NOMO-1 (cell line): ENCODE data around the gene CCNK.

Experiments used
- DNase-seq, 2 experiments: peaks; one replicate each; lab custom pipeline; 2025; ENCODE audit not compliant: unreplicated experiment in 2 of 2; lab: John Stamatoyannopoulos, UW

CCNK gene

GRCh38 chr14:99549684-99550083 lies 68.5 kb downstream of the CCNK start:
- DNase-seq: no peak

DNA sequence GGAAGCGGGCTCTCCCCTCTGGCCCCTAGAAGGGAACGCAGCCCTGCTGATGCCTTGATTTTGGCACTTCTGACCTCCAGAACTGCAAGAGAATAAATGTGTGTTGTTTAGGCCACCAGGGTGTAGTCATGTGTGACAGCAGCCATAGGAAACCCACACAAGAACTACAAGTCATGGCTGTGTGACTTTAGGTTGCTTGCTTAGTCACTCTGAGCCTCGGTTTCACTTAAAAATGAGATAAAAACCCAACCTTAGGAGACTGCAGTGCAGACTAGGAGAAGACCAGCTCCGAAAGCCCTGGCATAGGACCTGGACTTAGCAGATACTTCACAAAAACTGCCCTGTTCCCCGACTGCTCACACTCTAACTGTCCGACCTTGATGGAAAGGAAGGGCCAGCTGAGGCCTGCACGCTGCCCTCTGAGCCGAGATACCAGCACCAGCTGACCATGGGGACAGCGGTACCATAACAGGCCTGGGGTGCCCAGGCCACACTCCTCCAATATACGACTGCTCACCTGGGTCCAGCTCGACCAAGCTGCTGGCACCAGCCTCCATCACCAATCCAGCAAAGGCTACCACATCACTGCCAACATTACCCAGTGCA lies 69.3 kb downstream of the CCNK start:
- no peak for DNase-seq

GRCh38 chr14:99551034-99551922 lies 70.1 kb downstream of the CCNK start:
- no peak for DNase-seq

DNA sequence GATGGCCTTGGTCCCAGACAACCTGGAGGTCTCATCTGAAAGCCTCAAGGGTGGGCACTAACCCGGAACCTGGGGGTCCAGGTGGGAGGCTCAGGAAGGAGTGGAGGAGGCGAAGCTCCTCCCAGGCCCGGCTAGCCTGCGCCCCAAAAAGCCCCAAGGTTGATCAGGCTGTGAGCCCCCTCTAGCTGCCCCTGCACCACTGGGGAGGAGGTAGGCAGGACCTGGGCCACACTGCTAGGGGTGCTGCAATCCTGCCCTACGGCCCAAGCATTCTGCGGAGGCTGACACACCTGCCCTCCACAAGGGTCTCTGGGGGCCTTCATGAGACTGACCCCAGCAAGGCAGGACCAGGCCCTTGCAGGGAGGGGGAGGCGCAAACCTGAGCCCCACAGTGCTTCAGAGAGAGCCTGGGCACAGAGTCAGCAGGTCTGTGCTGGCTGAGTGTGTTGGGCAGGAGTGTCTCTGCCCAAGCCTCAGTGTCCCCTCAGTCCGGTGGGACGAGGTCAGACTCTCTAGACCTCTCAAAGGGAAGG lies 70.9 kb downstream of the CCNK start:
- DNase-seq: no peak

DNA sequence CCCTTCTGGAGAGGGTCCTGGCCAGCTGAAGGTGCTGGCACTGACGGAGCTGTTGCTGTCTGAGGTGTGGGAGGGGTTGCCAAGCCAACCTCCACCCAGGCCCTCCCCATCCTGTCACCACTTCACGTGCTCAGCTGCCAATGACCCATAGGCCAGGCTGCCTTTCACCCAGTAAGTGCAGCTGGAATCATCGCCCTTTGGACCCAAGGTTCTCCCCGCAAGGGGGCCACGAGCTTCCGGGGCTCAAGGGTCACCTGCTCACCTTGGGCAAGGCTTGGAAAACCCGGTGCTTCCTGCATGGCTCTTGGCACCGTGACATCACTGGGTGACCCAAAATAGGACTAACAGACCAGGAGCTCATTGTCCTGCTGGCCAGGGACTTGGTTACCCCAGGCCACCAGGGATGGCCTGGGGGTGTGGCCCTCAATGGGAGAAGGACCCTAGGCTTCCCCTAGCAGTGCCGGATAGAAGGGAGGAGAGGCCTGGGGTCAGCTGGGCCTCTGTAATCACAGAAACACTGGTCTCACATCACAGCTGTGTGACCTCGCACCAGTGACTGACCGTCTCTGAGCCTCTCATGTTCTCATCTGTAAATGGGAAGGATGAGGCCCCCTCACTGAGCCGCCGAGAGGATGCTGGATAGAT lies 71.5 kb downstream of the CCNK start:
- no peak for DNase-seq

DNA sequence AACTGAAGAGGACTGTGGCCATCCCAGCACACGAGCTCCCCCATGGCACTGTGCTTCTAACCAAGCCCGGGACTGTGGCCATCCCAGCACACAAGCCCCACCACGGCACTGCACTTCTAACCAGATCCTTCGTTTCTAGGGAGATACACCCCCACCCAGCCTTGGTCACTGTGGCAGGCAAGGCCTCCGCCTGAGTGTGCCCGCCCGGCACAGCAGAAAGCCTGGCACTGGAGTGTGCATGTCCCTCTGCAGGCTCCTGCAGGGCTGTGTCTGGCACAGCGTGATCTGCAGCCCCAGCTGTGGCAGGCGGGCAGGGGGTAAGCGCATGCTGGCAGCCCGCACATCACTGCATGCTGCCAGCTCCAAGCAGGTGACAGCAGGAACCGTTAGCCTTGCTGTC lies 73.0 kb downstream of the CCNK start:
- DNase-seq: no peak

DNA sequence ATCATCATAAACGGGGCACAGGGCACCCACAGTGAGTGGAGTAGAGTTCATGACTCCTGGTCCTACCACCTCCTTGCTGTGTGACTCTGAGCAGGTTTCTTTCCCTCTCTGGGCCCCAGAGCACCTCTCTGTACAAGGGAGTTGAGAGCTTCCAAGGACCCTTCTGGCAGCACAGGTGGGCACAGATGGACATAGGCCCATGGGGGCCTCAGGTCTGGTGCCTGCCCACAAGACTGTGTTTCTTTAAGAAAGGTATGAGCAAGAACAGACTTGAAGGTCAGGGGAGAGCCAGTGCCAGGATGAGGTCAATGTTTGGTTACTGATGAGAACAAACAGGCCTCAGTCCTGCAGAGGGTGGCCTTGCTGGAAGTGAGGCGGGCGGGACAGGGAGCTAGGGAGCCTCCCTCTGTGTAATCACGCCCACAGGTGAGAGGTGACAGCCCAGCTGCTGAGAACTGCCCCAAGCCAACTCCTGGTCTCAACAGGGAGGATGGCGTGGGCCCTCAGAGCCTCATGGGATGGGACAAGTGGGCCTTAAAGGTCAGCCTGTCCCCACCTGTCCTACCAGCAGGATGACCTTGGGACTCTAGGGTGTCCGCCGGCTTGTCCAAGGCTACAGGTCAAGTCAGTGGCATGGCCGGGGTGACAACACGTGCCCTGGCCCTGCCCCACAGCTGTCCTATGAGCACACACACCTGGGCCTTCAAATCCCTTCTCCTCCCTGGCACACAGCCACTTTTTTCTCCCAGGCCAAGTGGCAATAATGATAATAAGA lies 73.7 kb downstream of the CCNK start:
- DNase-seq: no peak

DNA sequence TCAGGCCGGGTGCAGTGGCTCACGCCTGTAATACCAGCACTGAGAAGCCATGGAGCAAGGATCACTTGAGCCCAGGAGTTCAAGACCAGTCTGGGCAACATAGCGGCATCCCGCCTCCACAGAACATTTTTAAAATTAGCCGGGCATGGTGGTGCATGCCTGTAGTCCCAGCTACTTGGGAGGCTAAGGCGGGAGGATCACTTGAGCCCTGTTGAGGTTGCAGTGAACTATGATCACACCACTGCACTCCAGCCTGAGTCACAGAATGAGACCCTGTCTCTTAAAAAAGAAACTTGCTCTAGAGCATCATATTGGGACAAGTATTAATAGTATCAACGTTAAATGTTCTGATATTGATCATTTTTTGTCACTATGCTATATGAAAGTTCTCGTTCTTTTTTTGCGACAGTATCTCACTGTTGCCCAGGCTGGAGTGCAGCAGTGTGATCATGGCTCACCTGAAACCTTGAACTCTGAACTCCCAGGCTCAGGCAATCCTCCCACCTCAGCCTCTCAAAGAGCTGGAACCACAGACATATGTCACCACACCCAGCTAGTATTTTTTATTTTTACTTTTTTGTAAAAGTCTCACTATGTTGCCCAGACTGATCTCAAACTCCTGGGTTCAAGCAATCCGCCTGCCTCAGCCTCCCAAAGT lies 75.1 kb downstream of the CCNK start:
- no peak for DNase-seq

DNA sequence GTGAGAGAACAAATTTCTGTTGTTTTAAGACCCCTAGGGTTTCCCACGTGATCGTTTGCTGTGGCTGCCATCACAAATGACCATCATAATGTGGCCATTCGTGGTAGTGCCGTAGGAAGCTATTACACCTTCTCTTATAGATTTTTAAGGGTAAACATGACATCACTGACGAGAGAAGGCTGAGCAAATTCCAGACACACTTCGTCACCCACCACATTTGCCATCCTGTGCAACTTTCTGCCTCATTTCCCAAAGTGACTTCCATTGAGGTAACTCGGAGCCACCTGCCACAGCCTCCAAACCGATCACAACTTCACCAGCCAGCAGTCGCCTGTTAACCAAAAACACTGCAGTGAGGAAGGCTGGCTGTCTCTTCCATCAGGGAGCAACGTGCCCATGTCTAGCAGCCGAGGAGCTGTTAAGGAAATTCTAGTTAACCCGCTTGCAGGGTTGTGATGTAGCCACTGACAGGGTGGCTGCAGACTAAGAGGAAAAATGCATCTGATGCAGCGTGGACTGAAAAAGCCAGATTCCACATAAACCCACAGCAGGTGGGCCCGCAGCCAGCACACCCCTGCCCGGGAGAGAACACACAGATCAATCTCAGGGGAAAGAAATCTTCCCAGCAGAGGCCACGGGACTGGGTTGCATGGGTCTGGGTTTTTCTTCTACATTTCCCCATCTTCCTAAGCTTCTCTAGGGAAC lies 78.2 kb downstream of the CCNK start:
- DNase-seq: no peak

GRCh38 chr14:99560403-99560802 lies 79.2 kb downstream of the CCNK start:
- no peak for DNase-seq

DNA sequence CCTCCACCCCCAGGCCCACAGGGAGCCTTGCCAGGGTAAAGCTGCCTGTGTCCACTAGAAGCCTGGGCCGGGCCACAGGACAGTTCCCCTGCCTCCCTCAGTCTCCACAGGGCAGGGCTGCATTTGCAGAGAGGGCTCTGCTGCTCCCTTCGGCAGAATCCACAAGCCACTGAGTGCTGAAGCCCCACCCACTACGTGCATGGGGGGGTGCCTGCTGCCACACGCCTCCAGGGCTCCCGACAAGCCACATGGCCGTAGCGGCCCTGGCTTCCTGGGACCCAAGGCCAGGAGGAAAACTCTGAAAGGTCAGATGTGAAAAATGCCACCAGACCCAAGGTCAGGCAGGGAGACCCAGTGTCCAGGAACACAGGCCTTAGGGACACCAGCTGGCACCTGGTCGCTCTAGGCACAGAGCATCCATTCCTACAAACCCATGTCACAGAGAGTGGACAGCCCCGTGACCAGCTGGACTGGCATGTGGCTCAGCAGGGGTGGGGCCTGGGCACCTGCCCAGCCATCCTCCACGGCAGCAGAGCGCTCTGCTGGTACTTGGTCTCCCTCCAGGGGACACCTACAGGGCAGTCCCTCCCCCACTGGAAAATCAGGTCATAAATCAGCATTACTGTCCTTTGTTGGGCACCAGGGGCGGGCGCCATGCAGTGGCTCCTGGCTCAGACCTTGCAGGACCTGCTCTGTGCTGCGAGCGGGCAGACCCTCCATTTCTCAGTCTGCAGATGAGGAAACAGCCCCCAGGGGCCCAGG lies 79.9 kb downstream of the CCNK start:
- DNase-seq: no peak

GRCh38 chr14:99561864-99562263 lies 80.7 kb downstream of the CCNK start:
- DNase-seq: no peak
